ENCODE measurements around the gene GCSH.
A peak's percentile ranks its signal among the peaks of the same experiment; 100 is the strongest.

GCSH gene

GRCh38 chr16:81042821-81043220 lies 53.4 kb downstream of the GCSH start:
- Histone ChIP-seq H3K4me3 (ENCODE audit: low read depth, low read length) (no peak overlapping the region), H3K36me3 (ENCODE audit: insufficient read depth, low read length) (peaks cover 20% of the 10 kb centered on the region), H3K27me3 (ENCODE audit: insufficient read depth, low read length) (no peaks in the 10 kb centered on the region), H2AFZ (ENCODE audit: low read length, unreplicated experiment) (no peak overlapping the region), H3K27ac (ENCODE audit: low read depth, low read length) (no peak overlapping the region), H3K4me1 (ENCODE audit: control insufficient read depth, insufficient read depth, low read length, unreplicated experiment) (no peaks in the 10 kb centered on the region), H3K79me2 (ENCODE audit: control insufficient read depth, insufficient read depth, low read length, unreplicated experiment) (peaks cover 22% of the 10 kb centered on the region)

GRCh38 chr16:81041696-81042095 lies 54.5 kb downstream of the GCSH start:
- no peak overlapping the region for H2AFZ ChIP-seq (ENCODE audit: low read length, unreplicated experiment)
- peaks cover 34% of the 10 kb centered on the region for H3K79me2 ChIP-seq (ENCODE audit: control insufficient read depth, insufficient read depth, low read length, unreplicated experiment)
- H3K4me1 ChIP-seq (ENCODE audit: control insufficient read depth, insufficient read depth, low read length, unreplicated experiment): peaks cover 9% of the 10 kb centered on the region
- H3K36me3 ChIP-seq (ENCODE audit: insufficient read depth, low read length): peaks cover 20% of the 10 kb centered on the region
- no peak overlapping the region for H3K27ac ChIP-seq (ENCODE audit: low read depth, low read length)
- H3K27me3 ChIP-seq (ENCODE audit: insufficient read depth, low read length): no peaks in the 10 kb centered on the region
- no peak overlapping the region for H3K4me3 ChIP-seq (ENCODE audit: low read depth, low read length)

DNA sequence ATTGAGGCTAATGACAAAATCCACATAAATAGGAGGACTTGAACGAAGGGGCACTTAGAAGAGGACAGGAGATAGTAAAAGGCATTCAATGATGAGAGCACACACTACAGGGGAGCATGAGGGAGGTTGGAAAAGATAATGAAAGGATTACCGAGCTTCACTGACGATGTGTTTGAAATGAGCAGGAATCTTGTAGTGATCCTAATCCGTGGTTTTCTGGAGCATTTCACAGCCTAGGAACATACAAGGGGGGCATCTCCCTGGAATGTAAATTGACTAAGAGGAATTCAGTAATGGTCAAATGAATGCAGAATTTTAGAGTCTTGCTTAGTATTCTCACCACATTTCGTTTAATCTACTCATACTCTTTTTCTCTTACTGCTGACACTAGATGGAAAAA lies 55.4 kb downstream of the GCSH start:
- Histone ChIP-seq H2AFZ (ENCODE audit: low read length, unreplicated experiment) (no peak overlapping the region), H3K4me1 (ENCODE audit: control insufficient read depth, insufficient read depth, low read length, unreplicated experiment) (peaks cover 9% of the 10 kb centered on the region), H3K79me2 (ENCODE audit: control insufficient read depth, insufficient read depth, low read length, unreplicated experiment) (peaks cover 38% of the 10 kb centered on the region), H3K27me3 (ENCODE audit: insufficient read depth, low read length) (no peaks in the 10 kb centered on the region), H3K27ac (ENCODE audit: low read depth, low read length) (no peak overlapping the region), H3K36me3 (ENCODE audit: insufficient read depth, low read length) (peaks cover 20% of the 10 kb centered on the region), H3K4me3 (ENCODE audit: low read depth, low read length) (no peak overlapping the region)

GRCh38 chr16:81040131-81040530 lies 56.1 kb downstream of the GCSH start:
- Histone ChIP-seq H3K27me3 (ENCODE audit: insufficient read depth, low read length) (no peaks in the 10 kb centered on the region), H3K79me2 (ENCODE audit: control insufficient read depth, insufficient read depth, low read length, unreplicated experiment) (peaks cover 38% of the 10 kb centered on the region), H3K36me3 (ENCODE audit: insufficient read depth, low read length) (peaks cover 20% of the 10 kb centered on the region), H2AFZ (ENCODE audit: low read length, unreplicated experiment) (no peak overlapping the region), H3K27ac (ENCODE audit: low read depth, low read length) (no peak overlapping the region), H3K4me1 (ENCODE audit: control insufficient read depth, insufficient read depth, low read length, unreplicated experiment) (peaks cover 9% of the 10 kb centered on the region), H3K4me3 (ENCODE audit: low read depth, low read length) (no peak overlapping the region)

DNA sequence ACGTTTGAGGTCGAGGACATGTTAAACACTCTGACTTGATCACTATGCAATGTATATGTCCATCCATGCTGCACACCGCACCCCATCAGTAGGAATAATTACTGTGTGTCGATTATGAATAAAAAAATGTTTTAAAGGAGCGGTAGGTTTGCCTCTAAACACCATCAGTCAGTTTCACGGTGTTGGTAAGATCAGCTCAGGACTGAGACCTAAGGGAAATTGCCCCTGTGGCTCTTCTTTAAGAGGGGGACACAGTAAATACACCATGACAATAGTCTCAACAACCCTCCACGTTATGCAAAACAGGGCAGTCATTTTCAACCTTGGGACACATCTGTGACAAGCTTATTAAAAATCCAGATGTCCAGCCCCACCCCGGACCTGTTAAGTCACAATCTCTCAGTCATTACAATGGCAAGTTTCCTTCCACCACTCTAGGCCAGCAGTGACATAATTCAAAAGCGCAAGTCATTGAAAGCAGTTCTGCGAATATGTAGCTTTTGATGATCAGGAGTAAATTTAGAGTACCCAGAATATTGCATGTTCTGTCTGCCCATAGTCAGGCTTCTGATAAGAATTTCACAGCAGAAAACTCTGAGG lies 59.3 kb downstream of the GCSH start:
- Histone ChIP-seq H3K4me3 (ENCODE audit: low read depth, low read length) (peak overlapping the region; percentile 85), H3K27ac (ENCODE audit: low read depth, low read length) (no peak overlapping the region), H3K36me3 (ENCODE audit: insufficient read depth, low read length) (no peaks in the 10 kb centered on the region), H3K27me3 (ENCODE audit: insufficient read depth, low read length) (no peaks in the 10 kb centered on the region), H2AFZ (ENCODE audit: low read length, unreplicated experiment) (peak overlapping the region; percentile 88), H3K4me1 (ENCODE audit: control insufficient read depth, insufficient read depth, low read length, unreplicated experiment) (peaks cover 9% of the 10 kb centered on the region), H3K79me2 (ENCODE audit: control insufficient read depth, insufficient read depth, low read length, unreplicated experiment) (peaks cover 38% of the 10 kb centered on the region)

GRCh38 chr16:81035975-81036750 lies 60.0 kb downstream of the GCSH start:
- peak overlapping the region; percentile 85 for H3K4me3 ChIP-seq (ENCODE audit: low read depth, low read length)
- H3K79me2 ChIP-seq (ENCODE audit: control insufficient read depth, insufficient read depth, low read length, unreplicated experiment): peaks cover 38% of the 10 kb centered on the region
- peak overlapping the region; percentile 88 for H2AFZ ChIP-seq (ENCODE audit: low read length, unreplicated experiment)
- H3K27ac ChIP-seq (ENCODE audit: low read depth, low read length): no peak overlapping the region
- no peaks in the 10 kb centered on the region for H3K36me3 ChIP-seq (ENCODE audit: insufficient read depth, low read length)
- H3K4me1 ChIP-seq (ENCODE audit: control insufficient read depth, insufficient read depth, low read length, unreplicated experiment): peaks cover 9% of the 10 kb centered on the region
- no peaks in the 10 kb centered on the region for H3K27me3 ChIP-seq (ENCODE audit: insufficient read depth, low read length)

GRCh38 chr16:81035398-81035974 lies 60.7 kb downstream of the GCSH start, which contains the start of gene ATMIN:
Gene ATMIN, plus strand, starts transcription at chr16:81035842. Its CDS starts 29 bp downstream, at chr16:81035871.
- Histone ChIP-seq H2AFZ (ENCODE audit: low read length, unreplicated experiment) (peak within 1 kb of the TSS; percentile 88), H3K4me1 (ENCODE audit: control insufficient read depth, insufficient read depth, low read length, unreplicated experiment) (peaks cover 9% of the 10 kb centered on the region), H3K79me2 (ENCODE audit: control insufficient read depth, insufficient read depth, low read length, unreplicated experiment) (peaks cover 38% of the 10 kb centered on the region), H3K36me3 (ENCODE audit: insufficient read depth, low read length) (no peaks in the 10 kb centered on the region), H3K4me3 (ENCODE audit: low read depth, low read length) (peak within 1 kb of the TSS; percentile 85), H3K27me3 (ENCODE audit: insufficient read depth, low read length) (no peaks in the 10 kb centered on the region), H3K27ac (ENCODE audit: low read depth, low read length) (no peak within 1 kb of the TSS)

All from ACC112 (cell line).